ENCODE data around the gene HIPK2.

- no peak for TF ChIP-seq POLR2A (IDR thresholded peaks at IDR 0.05; ENCODE audit: low read depth, low read length)
- TF ChIP-seq POLR2AphosphoS5 (IDR thresholded peaks at IDR 0.05; ENCODE audit: low read depth, low read length), result no peak
- no peak for TF ChIP-seq TAF1 (IDR thresholded peaks at IDR 0.05; ENCODE audit: borderline replicate concordance, low read depth, low read length)
Observed at GRCh38 chr7:139807009-139807408, 29.2 kb upstream of the HIPK2 start.
